DND-41 (cell line): ENCODE data around the gene ANTXR2.

Experiments used
- ATAC-seq: fragments of 200-7000 bp; cut with Tn5 transposase; 3 replicates; pipeline ENCODE4 v1.9.1; 2021; ENCODE audit warnings: low read depth; ENCODE audit not compliant: insufficient read depth
- DNase-seq: peaks from one replicate; pipeline ENCODE4 v3.0.0-alpha.2; 2020
- H2AFZ ChIP-seq: 2 replicates; pipeline ENCODE4 v1.6.0; 2012; ENCODE audit warnings: low read depth, low read length
- H3K27ac ChIP-seq: 2 replicates; pipeline ENCODE4 v1.5.1; 2012; ENCODE audit warnings: low read length, inconsistent platforms
- H3K27me3 ChIP-seq: fragments of 200-600 bp; sonication (generic); 2 replicates; pipeline ENCODE4 v1.6.0; 2012; ENCODE audit warnings: low read length, mild to moderate bottlenecking, inconsistent platforms; ENCODE audit not compliant: insufficient read depth, poor library complexity
- H3K36me3 ChIP-seq: 2 replicates; pipeline ENCODE4 v1.5.1; 2012; ENCODE audit warnings: low read length, inconsistent platforms; ENCODE audit not compliant: insufficient read depth
- H3K4me1 ChIP-seq: 2 replicates; pipeline ENCODE4 v1.5.1; 2012; ENCODE audit warnings: mild to moderate bottlenecking, low read length; ENCODE audit not compliant: insufficient read depth
- H3K4me2 ChIP-seq: 2 replicates; pipeline ENCODE4 v1.6.0; 2012; ENCODE audit warnings: mild to moderate bottlenecking, moderate library complexity, low read length, inconsistent platforms; ENCODE audit not compliant: insufficient read depth
- H3K4me3 ChIP-seq, 2 experiments: fragments of 200-600 bp in 1 of 2; shearing (Covaris generic) in 1 of 2; 2 replicates each; pipeline ENCODE4 v1.5.1; 2012 to 2016; ENCODE audit warnings: inconsistent platforms in 2 of 2, low read length in 2 of 2, mild to moderate bottlenecking in 2 of 2, low read depth in 1 of 2, moderate library complexity in 1 of 2
- H3K79me2 ChIP-seq: 2 replicates; pipeline ENCODE4 v1.6.0; 2012; ENCODE audit warnings: low read length, inconsistent platforms; ENCODE audit not compliant: insufficient read depth
- H3K9ac ChIP-seq: 2 replicates; pipeline ENCODE4 v1.6.0; 2012; ENCODE audit warnings: low read depth, mild to moderate bottlenecking, inconsistent platforms, low read length, moderate library complexity
- H3K9me3 ChIP-seq: 2 replicates; pipeline ENCODE4 v1.5.1; 2012; ENCODE audit warnings: low read length, moderate library complexity, mild to moderate bottlenecking, inconsistent platforms; ENCODE audit not compliant: insufficient read depth, severe bottlenecking
- H4K20me1 ChIP-seq: 2 replicates; pipeline ENCODE4 v1.6.0; 2012; ENCODE audit warnings: low read length; ENCODE audit not compliant: insufficient read depth
- CTCF ChIP-seq: IDR thresholded peaks from 2 replicates; pipeline ENCODE4 v1.5.1; 2012; ENCODE audit warnings: borderline replicate concordance, low read length, moderate library complexity, mild to moderate bottlenecking; ENCODE audit not compliant: poor library complexity, severe bottlenecking; ENCODE audit errors: extremely low read depth
- EZH2 ChIP-seq: IDR thresholded peaks from 3 replicates; pipeline ENCODE4 v1.6.1; 2012; ENCODE audit warnings: borderline replicate concordance, low read depth, mild to moderate bottlenecking, moderate library complexity, low read length, inconsistent platforms; ENCODE audit not compliant: severe bottlenecking

The ANTXR2 gene

GRCh38 chr4:80091688-80092087, 18.7 kb upstream of the ANTXR2 start:
- no peaks in the 10 kb centered on the region for H3K36me3 ChIP-seq
- H3K4me3 ChIP-seq = no peak overlapping the region
- no peak overlapping the region for H3K27ac ChIP-seq
- no peaks in the 10 kb centered on the region for H3K79me2 ChIP-seq
- H2AFZ ChIP-seq = no peak overlapping the region
- ATAC-seq (no peak), DNase-seq (no peak)
- H4K20me1 ChIP-seq = no peaks in the 10 kb centered on the region
- no peaks in the 10 kb centered on the region for H3K27me3 ChIP-seq
- TF ChIP-seq EZH2 (no peak), CTCF (no peak)
- no peak overlapping the region for H3K4me2 ChIP-seq
- H3K9ac ChIP-seq = no peak overlapping the region
- H3K9me3 ChIP-seq = no peaks in the 10 kb centered on the region
- no peaks in the 10 kb centered on the region for H3K4me1 ChIP-seq

GRCh38 chr4:80091184-80091583, 18.2 kb upstream of the ANTXR2 start:
- H4K20me1 ChIP-seq = no peaks in the 10 kb centered on the region
- H2AFZ ChIP-seq = no peak overlapping the region
- TF ChIP-seq EZH2 (no peak), CTCF (no peak)
- no peaks in the 10 kb centered on the region for H3K9me3 ChIP-seq
- no peak overlapping the region for H3K4me3 ChIP-seq
- no peaks in the 10 kb centered on the region for H3K36me3 ChIP-seq
- H3K9ac ChIP-seq = no peak overlapping the region
- H3K4me1 ChIP-seq = no peaks in the 10 kb centered on the region
- no peaks in the 10 kb centered on the region for H3K79me2 ChIP-seq
- DNase-seq (no peak), ATAC-seq (no peak)
- no peak overlapping the region for H3K27ac ChIP-seq
- no peak overlapping the region for H3K4me2 ChIP-seq
- no peaks in the 10 kb centered on the region for H3K27me3 ChIP-seq

- H3K79me2 ChIP-seq = no peaks in the 10 kb centered on the region
- H3K36me3 ChIP-seq = no peaks in the 10 kb centered on the region
- DNase-seq = no peak
- no peak overlapping the region for H3K27ac ChIP-seq
- H3K4me3 ChIP-seq = no peak overlapping the region
- ATAC-seq = no peak
- H2AFZ ChIP-seq = no peak overlapping the region
- H4K20me1 ChIP-seq = no peaks in the 10 kb centered on the region
- no peaks in the 10 kb centered on the region for H3K9me3 ChIP-seq
- TF ChIP-seq EZH2 (no peak), CTCF (no peak)
- H3K4me1 ChIP-seq = no peaks in the 10 kb centered on the region
- H3K9ac ChIP-seq = no peak overlapping the region
- no peak overlapping the region for H3K4me2 ChIP-seq
- no peaks in the 10 kb centered on the region for H3K27me3 ChIP-seq
These were observed 17.1 kb upstream of the ANTXR2 start for GRCh38 chr4:80090090-80090489.

- H4K20me1 ChIP-seq = no peaks in the 10 kb centered on the region
- no peak for ATAC-seq
These were observed 15.4 kb upstream of the ANTXR2 start for GRCh38 chr4:80088471-80088870.

More at GRCh38 chr4:80088471-80088870, 15.4 kb upstream of the ANTXR2 start:
- no peaks in the 10 kb centered on the region for H3K79me2 ChIP-seq
- TF ChIP-seq EZH2 (no peak), CTCF (no peak)
- H3K9me3 ChIP-seq = no peaks in the 10 kb centered on the region
- no peaks in the 10 kb centered on the region for H3K27me3 ChIP-seq
- DNase-seq = no peak
- H3K36me3 ChIP-seq = no peaks in the 10 kb centered on the region
- no peak overlapping the region for H3K4me3 ChIP-seq
- H3K9ac ChIP-seq = no peak overlapping the region
- H3K4me1 ChIP-seq = no peaks in the 10 kb centered on the region
- no peak overlapping the region for H3K27ac ChIP-seq
- no peak overlapping the region for H2AFZ ChIP-seq
- no peak overlapping the region for H3K4me2 ChIP-seq
